Anterior cingulate cortex (tissue), 58 donors: ENCODE measurements around the gene TGFBI.

Experiments used
- DNase-seq, 58 donors: peaks; one replicate each; lab custom pipeline; 2025; lab: John Stamatoyannopoulos, UW

TGFBI gene

DNA sequence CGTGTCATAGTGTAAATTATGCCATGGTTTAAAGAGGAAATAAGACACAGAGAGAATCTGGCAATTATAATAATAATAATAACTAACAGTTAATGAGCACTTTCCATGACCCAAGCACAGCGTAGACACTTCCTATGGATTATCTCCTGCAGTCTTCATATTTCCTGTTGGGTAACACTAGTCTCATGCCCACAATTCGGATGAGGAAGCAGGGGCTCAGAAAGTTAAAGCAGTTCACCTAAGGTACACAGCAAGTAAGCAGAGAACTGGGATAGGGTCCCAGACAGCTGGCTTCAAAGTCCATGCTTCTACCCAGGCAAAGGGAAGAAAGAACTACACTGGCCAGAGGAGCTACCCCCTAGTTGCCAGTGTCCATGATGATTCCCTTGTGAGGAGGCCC lies 27.9 kb upstream of the TGFBI start:
- no peak for DNase-seq

GRCh38 chr5:136001466-136001981 lies 27.3 kb upstream of the TGFBI start:
- no peak for DNase-seq

DNA sequence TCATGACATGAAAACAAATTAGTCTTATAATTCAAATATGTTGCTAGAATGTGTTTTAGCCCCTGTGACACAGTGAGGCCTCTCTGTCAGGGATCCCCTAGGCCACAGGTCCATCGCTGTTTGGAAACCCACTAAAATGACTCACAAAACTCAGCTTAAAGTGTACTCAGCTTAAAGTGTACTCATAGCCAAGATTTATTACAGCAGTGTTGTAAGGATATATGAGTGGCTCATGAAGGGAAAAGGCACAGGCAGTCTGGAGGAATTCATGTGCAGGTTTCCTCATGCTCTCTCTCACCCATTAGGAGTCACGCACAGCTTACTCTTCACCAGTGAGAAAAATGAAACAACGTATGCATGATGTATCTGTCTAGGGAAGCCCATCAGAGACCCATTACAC lies 24.4 kb upstream of the TGFBI start:
- DNase-seq, result no peak

- no peak for DNase-seq
These were observed 23.3 kb upstream of the TGFBI start for GRCh38 chr5:136005476-136005875.

- DNase-seq, result no peak
These were observed 22.6 kb upstream of the TGFBI start for GRCh38 chr5:136006164-136006563.

DNA sequence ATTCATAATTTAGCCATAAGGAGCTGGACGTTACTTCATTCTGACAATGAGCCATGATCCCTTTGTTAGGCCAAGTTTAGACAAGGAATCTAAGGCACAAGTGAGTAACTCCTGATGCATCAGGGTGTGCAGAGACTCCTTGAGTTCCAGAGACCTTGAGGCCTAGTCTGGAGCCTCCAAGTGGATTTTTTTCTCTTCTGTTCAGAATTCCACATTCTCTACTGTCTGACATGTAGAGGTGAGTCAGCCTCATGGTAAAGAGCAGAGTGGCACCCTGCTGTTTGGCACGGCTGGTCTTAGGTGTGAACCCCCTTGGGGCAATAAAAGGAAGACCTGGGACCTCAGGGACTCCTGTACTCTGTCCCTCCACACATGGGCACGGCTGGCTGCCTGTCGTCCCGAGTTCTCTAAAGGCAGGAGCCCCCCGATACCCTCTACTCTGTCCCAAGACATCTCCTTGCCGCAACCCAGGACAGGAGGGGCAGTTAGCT lies 22.0 kb upstream of the TGFBI start:
- DNase-seq, result no peak

DNA sequence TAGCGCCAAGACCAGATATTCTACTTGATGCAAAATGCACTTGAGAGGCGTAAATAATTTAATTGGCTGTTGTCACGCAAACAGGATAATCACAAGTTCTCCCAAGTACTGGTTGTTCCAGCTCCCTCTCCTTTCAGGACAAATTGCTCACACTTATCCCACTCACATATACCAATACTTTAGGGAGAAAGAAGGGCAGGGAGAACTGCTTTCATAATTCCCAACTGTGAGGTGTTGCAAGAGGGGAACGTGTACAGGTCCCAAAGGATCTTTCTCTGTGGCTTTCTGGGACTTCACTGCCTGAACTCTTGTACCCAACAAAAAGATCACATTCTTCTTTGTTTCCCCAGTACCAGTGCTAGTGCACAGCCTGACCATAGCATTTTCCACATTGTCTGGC lies 21.5 kb upstream of the TGFBI start:
- DNase-seq, result no peak

GRCh38 chr5:136011414-136012001 lies 17.3 kb upstream of the TGFBI start:
- DNase-seq, result no peak

DNA sequence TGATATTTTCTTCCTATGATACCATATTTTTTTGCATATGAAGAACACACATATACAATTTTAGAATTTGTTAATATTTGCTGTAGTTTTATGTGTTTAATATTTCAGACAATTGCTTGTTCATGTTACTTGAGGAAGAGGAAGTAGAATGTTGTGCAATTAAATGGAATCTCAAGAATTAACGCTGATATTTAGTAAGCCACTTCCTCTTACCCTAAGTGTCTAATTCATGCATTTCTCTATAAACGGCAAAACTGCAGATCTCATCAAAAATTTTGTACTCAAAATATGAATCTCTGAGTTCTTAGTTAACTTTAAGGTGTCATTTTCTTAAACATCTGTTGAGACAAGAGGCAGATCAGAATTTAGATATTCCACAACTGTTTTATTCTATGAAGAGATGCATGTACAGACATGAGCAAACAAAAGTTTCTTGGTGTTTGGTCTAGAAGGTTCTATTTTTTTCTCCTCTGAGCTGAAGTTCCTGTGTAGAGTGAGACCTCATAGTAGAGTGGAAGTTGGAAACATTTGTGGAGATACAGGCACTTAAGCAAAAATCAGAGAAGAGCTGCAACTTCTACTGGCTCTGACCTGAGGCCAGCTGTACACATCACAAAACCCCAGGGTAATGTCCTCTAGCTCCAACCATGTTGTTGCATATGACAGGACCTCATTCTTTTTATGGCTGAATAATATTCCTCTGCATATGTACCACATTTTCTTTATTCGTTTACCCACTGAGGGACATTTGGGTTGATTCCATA lies 16.6 kb upstream of the TGFBI start:
- DNase-seq, result no peak

DNA sequence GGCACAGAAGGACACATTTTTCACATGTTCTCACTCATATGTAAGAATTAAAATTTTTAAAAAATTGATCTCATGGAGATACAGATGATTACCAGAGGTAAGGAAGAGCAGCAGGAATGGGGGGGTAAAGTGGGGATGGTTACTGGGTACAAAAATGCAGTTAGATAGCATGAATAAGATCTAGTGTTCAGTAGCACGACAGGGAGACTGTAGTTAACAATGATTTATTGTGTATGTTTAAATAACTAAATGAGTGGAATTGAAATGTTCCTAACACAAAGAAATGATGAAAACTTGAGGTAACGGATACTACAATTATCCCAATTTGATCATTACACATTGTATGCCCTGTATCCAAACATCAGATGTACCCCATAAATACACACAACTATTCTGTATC lies 15.2 kb upstream of the TGFBI start:
- no peak for DNase-seq

GRCh38 chr5:136014049-136015002 lies 14.5 kb upstream of the TGFBI start:
- no peak for DNase-seq

GRCh38 chr5:136015003-136015375 lies 13.8 kb upstream of the TGFBI start:
- no peak for DNase-seq

DNA sequence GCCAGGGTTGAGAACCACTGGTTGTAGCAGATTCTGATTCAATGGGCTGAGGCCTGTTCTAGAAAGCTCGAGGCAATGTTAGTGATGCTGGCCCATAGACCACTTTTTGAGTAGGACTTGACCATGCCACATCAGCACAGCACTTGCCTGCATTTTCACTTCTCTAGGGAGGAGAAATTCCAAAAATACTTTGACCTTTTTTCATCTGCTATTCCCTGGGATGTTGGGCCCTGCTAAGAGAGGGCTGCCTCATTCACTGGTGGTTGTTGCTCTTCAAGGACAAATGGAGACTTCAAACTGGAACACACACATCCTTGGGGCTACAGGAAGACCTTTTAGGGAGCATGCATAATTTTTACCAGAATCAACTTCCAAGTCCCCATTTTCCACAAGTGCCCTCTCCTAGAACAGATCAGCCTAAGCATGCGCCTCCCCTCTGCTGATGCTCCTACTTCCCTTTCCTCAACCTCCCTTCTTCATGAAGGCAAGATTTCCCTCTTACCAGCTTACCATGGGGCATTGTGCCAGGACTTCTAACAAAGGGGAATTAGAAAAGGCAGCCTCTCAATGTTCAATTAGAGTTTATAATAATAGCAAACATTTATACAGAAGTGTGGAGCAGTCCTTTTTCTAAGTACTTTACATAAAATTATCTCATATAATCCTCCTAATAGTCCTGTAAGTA lies 12.7 kb upstream of the TGFBI start:
- DNase-seq, result no peak

GRCh38 chr5:136016945-136017530 lies 11.8 kb upstream of the TGFBI start:
- peak in 46 of 58 donors; percentile 14 to 91 (median 52) for DNase-seq

- DNase-seq, result no peak
These were observed 9.7 kb upstream of the TGFBI start for GRCh38 chr5:136018814-136019783.

DNA sequence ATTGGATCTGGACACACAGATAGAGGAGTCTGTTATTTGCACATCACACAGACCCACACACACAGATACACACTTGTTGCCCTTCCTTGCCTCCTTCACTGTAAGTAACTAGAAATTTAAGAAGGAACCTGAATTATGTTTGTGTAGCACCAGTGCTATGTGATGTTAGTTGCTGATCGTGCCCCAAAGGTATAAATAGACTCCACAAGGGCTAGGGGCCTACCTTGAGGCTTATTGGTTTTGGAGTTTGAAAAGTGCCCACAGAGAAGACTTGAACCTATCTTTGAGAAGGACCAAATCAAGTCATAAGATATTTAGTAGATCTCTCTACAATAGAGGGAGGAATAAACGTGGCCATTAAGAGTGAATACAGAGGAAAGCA lies 8.8 kb upstream of the TGFBI start:
- no peak for DNase-seq

GRCh38 chr5:136020383-136021015 lies 8.3 kb upstream of the TGFBI start:
- no peak for DNase-seq

GRCh38 chr5:136021016-136021405 lies 7.8 kb upstream of the TGFBI start:
- no peak for DNase-seq
